OCI-LY7 (cell line): ENCODE results near the gene LPGAT1. TPM values are rescaled to one million over a fixed set of nuclear protein-coding genes. Genes with fewer than 3 reads are reported as not detected.

Experiments used
- BruUV-seq: library from RNA; stranded (reverse); fragments of 400-500 nt; replicated peaks from 2 replicates; lab custom pipeline; 2021; lab: Mats Ljungman, UMichigan
- CTCF ChIA-PET: fragments of 300-600 bp; sonication (Branson Sonifier 250); formaldehyde crosslinking; loops from one replicate; lab custom pipeline; 2022; ENCODE audit warnings: antibody characterized with exemption; ENCODE audit not compliant: unreplicated experiment; lab: Charles Lee
- POLR2A ChIA-PET: fragments of 300-600 bp; sonication (Branson Sonifier 250); formaldehyde crosslinking; loops from one replicate; lab custom pipeline; 2022; ENCODE audit warnings: antibody characterized with exemption; lab: Charles Lee
- DNase-seq: peaks from one replicate; pipeline ENCODE4 v3.0.0-alpha.2; 2015; ENCODE audit warnings: low spot score
- H2AFZ ChIP-seq: fragments of 200-600 bp; sonication (generic), shearing (Covaris generic); 2 replicates; pipeline ENCODE4 v1.6.1; 2014; ENCODE audit warnings: mild to moderate bottlenecking, antibody characterized with exemption, low read length, moderate library complexity
- H3K27ac ChIP-seq: fragments of 200-600 bp; sonication (generic); 2 replicates; pipeline ENCODE4 v1.5.1; 2014; ENCODE audit warnings: mixed run types, low read depth, mild to moderate bottlenecking, moderate library complexity, low read length, inconsistent platforms; ENCODE audit not compliant: poor library complexity, severe bottlenecking
- H3K36me3 ChIP-seq: fragments of 200-600 bp; sonication (generic); 2 replicates; pipeline ENCODE4 v1.6.1; 2014; ENCODE audit warnings: mild to moderate bottlenecking, antibody characterized with exemption, low read length, moderate library complexity, mixed read lengths; ENCODE audit not compliant: insufficient read depth
- H3K4me1 ChIP-seq: fragments of 200-600 bp; sonication (generic); 2 replicates; pipeline ENCODE4 v1.5.1; 2014; ENCODE audit warnings: mild to moderate bottlenecking, low read length; ENCODE audit not compliant: insufficient read depth, poor library complexity, severe bottlenecking
- H3K4me2 ChIP-seq: fragments of 200-600 bp; sonication (generic); 2 replicates; pipeline ENCODE4 v1.6.1; 2014; ENCODE audit warnings: mild to moderate bottlenecking, low read length
- H3K4me3 ChIP-seq: fragments of 200-600 bp; sonication (generic); 2 replicates; pipeline ENCODE4 v1.5.1; 2014; ENCODE audit warnings: mild to moderate bottlenecking, low read depth, low read length; ENCODE audit not compliant: poor library complexity, severe bottlenecking
- H3K79me2 ChIP-seq: fragments of 200-600 bp; sonication (generic); 2 replicates; pipeline ENCODE4 v1.6.1; 2016; ENCODE audit warnings: low read depth, mild to moderate bottlenecking, low read length, moderate library complexity, mixed read lengths; ENCODE audit not compliant: insufficient read depth
- H3K9me2 ChIP-seq: fragments of 200-600 bp; sonication (generic); 2 replicates; pipeline ENCODE4 v1.6.1; 2016; ENCODE audit warnings: mild to moderate bottlenecking, low read length, mixed read lengths; ENCODE audit not compliant: insufficient read depth
- H3K9me3 ChIP-seq: fragments of 200-600 bp; sonication (generic); 2 replicates; pipeline ENCODE4 v1.6.1; 2014; ENCODE audit warnings: mild to moderate bottlenecking, mixed run types, low read length, mixed read lengths
- H4K20me1 ChIP-seq: fragments of 200-600 bp; sonication (generic); 2 replicates; pipeline ENCODE4 v1.6.1; 2014; ENCODE audit warnings: mild to moderate bottlenecking, antibody characterized with exemption, low read length, moderate library complexity, mixed read lengths; ENCODE audit not compliant: insufficient read depth
- EZH2phosphoT487 ChIP-seq: fragments of 200-600 bp; sonication (generic); IDR thresholded peaks from 2 replicates; pipeline ENCODE4 v1.6.1; 2018; ENCODE audit warnings: low read depth, borderline replicate concordance, mild to moderate bottlenecking, mixed run types, antibody characterized with exemption, low read length, moderate library complexity, mixed read lengths
- intact Hi-C: fragments of 100-400 bp; cut with micrococcal nuclease; formaldehyde crosslinking; loops from one replicate; pipeline ENCODE4 v1.10.0; 2022; ENCODE audit not compliant: unreplicated experiment
- total RNA-seq, 2 experiments: library from RNA; depleted of rRNA in 1 of 2; stranded (reverse); fragments of >200 nt in 1 of 2; shearing (Covaris generic) in 1 of 2; gene quantifications; 2 replicates each; pipeline ENCODE4 v1.2.3, GENCODE V29; 2014 to 2022
- TF ChIP-seq, protein P1 (sequence below): fragments of 200-600 bp; sonication (generic); conservative IDR thresholded peaks from 2 replicates; pipeline ENCODE4 v1.5.1; 2014; ENCODE audit warnings: mild to moderate bottlenecking, antibody characterized with exemption, low read length, moderate library complexity, mixed read lengths

LPGAT1 gene
- total RNA-seq, 2 experiments from 2014 or later = 14.1 to 35.2 TPM

DNA sequence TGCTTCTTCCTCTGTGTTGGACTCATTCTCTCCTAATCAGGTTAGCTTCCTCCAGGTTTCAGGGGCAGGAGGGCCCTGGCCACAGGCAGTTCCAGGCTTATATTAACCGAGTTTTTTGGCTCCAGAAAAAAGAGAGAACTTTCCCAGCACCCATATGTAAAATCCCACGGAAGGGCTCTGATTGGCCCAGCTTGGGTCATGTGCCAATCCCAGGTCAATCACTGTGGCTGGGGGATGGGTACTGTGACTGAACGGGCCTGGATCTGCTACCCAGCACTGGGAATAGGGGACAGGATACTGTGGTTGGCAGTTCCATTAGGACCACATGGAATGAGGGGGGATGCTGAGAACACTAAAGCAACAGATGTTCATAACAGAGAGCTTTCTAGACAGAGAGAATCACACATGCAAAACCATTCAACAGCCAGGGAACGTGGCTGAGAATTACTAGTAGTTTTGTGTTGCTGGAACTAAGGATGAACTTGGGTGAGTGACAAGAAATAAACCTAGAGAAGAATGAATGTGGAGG lies 104.0 kb downstream of the LPGAT1 start:
- no peak overlapping the region for H3K27ac ChIP-seq
- CTCF ChIA-PET = no interaction called here
- TF ChIP-seq EZH2phosphoT487 = no peak
- TF ChIP-seq, protein P1, sequence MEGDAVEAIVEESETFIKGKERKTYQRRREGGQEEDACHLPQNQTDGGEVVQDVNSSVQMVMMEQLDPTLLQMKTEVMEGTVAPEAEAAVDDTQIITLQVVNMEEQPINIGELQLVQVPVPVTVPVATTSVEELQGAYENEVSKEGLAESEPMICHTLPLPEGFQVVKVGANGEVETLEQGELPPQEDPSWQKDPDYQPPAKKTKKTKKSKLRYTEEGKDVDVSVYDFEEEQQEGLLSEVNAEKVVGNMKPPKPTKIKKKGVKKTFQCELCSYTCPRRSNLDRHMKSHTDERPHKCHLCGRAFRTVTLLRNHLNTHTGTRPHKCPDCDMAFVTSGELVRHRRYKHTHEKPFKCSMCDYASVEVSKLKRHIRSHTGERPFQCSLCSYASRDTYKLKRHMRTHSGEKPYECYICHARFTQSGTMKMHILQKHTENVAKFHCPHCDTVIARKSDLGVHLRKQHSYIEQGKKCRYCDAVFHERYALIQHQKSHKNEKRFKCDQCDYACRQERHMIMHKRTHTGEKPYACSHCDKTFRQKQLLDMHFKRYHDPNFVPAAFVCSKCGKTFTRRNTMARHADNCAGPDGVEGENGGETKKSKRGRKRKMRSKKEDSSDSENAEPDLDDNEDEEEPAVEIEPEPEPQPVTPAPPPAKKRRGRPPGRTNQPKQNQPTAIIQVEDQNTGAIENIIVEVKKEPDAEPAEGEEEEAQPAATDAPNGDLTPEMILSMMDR = no peak
- no peaks in the 10 kb centered on the region for H3K79me2 ChIP-seq
- H3K4me2 ChIP-seq = no peak overlapping the region
- H3K4me1 ChIP-seq = peaks cover under 1% of the 10 kb centered on the region
- no peaks in the 10 kb centered on the region for H4K20me1 ChIP-seq
- no peak for DNase-seq
- H2AFZ ChIP-seq = no peak overlapping the region
- POLR2A ChIA-PET = interaction anchor here (1.6 kb wide), 1 partner anchor 11 kb away, joined by 3 read pairs; no protein-coding TSS in a partner anchor
- no peak overlapping the region for H3K4me3 ChIP-seq
- H3K9me3 ChIP-seq = no peaks in the 10 kb centered on the region
- intact Hi-C loops = no loop called here
- H3K36me3 ChIP-seq = no peaks in the 10 kb centered on the region
- BruUV-seq = no TSS peak
- no peaks in the 10 kb centered on the region for H3K9me2 ChIP-seq

DNA sequence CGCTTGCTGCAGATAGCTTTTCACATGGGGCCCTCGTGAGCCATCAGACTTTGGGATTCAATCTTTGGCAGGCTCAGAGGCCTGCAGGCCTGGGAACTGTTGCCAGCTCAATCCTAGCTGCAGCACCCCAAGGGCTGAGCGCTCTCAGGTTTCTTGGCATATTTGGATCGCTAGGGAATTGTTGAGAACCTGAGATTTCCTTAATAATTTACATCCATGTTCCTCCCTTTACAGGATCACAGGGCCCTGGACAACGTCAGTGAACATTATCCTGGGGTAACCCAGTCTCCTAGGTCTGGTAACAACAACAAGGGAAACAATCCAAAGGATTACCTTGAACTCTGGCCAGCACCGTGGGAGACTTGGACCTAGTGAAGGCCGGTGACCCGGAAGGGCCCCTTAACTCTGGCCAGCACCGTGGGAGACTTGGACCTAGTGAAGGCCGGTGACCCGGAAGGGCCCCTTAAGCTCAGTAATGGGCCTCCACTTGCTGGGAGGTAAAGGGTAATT lies 105.8 kb downstream of the LPGAT1 start:
- Histone ChIP-seq H3K27ac (no peak overlapping the region), H3K9me3 (0 out of 2 replicates have a peak, but pooled peaks cover 4% of the 10 kb centered on the region), H3K9me2 (no peaks in the 10 kb centered on the region), H3K79me2 (no peaks in the 10 kb centered on the region), H3K4me1 (no peaks in the 10 kb centered on the region), H3K4me3 (no peak overlapping the region), H3K4me2 (no peak overlapping the region), H4K20me1 (no peaks in the 10 kb centered on the region), H2AFZ (no peak overlapping the region), H3K36me3 (no peaks in the 10 kb centered on the region)
- BruUV-seq = no TSS peak
- ChIA-PET POLR2A (no interaction called here), CTCF (no interaction called here)
- DNase-seq = no peak
- TF ChIP-seq, protein P1 = no peak
- intact Hi-C loops = no loop called here

DNA sequence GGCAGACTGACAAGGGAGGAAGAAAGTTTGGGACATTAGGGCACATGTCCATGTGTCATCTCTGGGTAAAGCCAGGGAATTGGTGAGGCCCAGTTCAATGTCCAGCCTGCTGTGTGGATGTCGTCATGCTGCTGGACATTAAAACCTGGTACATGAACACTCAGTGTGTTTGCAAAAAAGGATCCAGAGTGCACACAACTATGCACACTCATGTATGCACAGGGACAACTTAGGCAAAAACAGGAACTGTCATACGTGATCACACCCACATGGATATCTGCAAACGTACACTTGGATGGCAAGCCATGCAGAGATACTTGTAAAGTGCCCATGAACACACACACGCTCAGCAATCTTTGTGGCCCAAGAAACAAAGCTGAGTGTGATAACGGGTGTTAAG lies 107.3 kb downstream of the LPGAT1 start:
- no peak overlapping the region for H2AFZ ChIP-seq
- no peak overlapping the region for H3K4me3 ChIP-seq
- H3K4me1 ChIP-seq = no peaks in the 10 kb centered on the region
- intact Hi-C loops = no loop called here
- TF ChIP-seq, protein P1 = no peak
- TF ChIP-seq EZH2phosphoT487 = no peak
- H3K36me3 ChIP-seq = no peaks in the 10 kb centered on the region
- H3K9me3 ChIP-seq = 0 out of 2 replicates have a peak, but pooled peaks cover 5% of the 10 kb centered on the region
- H3K4me2 ChIP-seq = no peak overlapping the region
- H4K20me1 ChIP-seq = no peaks in the 10 kb centered on the region
- DNase-seq = no peak
- H3K79me2 ChIP-seq = no peaks in the 10 kb centered on the region
- ChIA-PET CTCF (no interaction called here), POLR2A (interaction anchor here (0.6 to 1.1 kb wide), 3 partner anchors 9 to 269 kb away, joined by 3 to 6 read pairs (median 3); no protein-coding TSS in a partner anchor)
- H3K27ac ChIP-seq = no peak overlapping the region
- H3K9me2 ChIP-seq = no peaks in the 10 kb centered on the region
- no TSS peak for BruUV-seq
